Measurements from ENCODE around the gene ZNF804A. TPM values are rescaled to one million over a fixed set of nuclear protein-coding genes. Genes with fewer than 3 reads are reported as not detected.

Gene ZNF804A
- total RNA-seq, 2 experiments from 2014 or later = not detected

GRCh38 chr2:184564092-184564491 is 34.2 kb upstream of the ZNF804A start:
- Histone ChIP-seq H3K27me3 (ENCODE audit: control insufficient read depth in 1 of 2, insufficient read depth in 2 of 2, low read length in 2 of 2) (no peaks in the 10 kb centered on the region), H3K4me3 (ENCODE audit: low read length) (no peak overlapping the region), H3K4me1 (ENCODE audit: insufficient read depth, low read length) (no peaks in the 10 kb centered on the region), H3K27ac (ENCODE audit: low read depth in 1 of 2, low read length in 2 of 2) (no peak overlapping the region), H3K36me3 (ENCODE audit: insufficient read depth, low read length) (no peaks in the 10 kb centered on the region), H3K9me3 (ENCODE audit: control insufficient read depth in 1 of 2, insufficient read depth in 1 of 2, low read length in 2 of 2) (peaks cover 10% of the 10 kb centered on the region in 2 experiments)
- POLR2A ChIA-PET = no interaction called here
- Mint-ChIP-seq H3K4me3 (no peak overlapping the region), H3K4me1 (ENCODE audit: low read depth) (no peaks in the 10 kb centered on the region), H3K27me3 (no peaks in the 10 kb centered on the region), H3K9me3 (peaks cover 15% of the 10 kb centered on the region), H3K36me3 (ENCODE audit: low read depth) (no peaks in the 10 kb centered on the region), H3K27ac (no peak overlapping the region)
- DNase-seq = no peak
- ATAC-seq (ENCODE audit: poor library complexity) = no peak
- TF ChIP-seq, protein P1, sequence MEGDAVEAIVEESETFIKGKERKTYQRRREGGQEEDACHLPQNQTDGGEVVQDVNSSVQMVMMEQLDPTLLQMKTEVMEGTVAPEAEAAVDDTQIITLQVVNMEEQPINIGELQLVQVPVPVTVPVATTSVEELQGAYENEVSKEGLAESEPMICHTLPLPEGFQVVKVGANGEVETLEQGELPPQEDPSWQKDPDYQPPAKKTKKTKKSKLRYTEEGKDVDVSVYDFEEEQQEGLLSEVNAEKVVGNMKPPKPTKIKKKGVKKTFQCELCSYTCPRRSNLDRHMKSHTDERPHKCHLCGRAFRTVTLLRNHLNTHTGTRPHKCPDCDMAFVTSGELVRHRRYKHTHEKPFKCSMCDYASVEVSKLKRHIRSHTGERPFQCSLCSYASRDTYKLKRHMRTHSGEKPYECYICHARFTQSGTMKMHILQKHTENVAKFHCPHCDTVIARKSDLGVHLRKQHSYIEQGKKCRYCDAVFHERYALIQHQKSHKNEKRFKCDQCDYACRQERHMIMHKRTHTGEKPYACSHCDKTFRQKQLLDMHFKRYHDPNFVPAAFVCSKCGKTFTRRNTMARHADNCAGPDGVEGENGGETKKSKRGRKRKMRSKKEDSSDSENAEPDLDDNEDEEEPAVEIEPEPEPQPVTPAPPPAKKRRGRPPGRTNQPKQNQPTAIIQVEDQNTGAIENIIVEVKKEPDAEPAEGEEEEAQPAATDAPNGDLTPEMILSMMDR (IDR thresholded peaks at IDR 0.05) = no peak
- CTCF ChIA-PET = no interaction called here
- intact Hi-C loops (cut with DNase I, micrococcal nuclease) = no loop called here

DNA sequence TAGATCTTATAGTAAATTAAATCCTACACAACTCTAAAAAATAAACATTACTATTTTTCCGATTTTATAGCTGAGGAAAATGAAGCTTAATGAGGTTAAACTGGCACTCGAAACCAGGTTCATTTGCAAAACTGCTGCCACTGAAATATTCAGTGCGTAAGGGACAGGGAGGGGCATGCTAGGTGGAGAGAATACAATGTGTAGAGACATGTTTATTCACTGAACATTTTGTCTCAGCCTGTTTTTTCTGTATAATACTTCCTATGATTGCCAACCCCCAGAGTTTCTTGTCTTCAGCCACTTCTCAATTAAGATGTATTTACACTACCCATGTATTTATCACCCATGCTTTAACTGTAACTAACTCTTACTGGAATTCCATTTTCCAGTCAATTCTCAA is 31.6 kb upstream of the ZNF804A start:
- no peak overlapping the region for H3K4me3 ChIP-seq (ENCODE audit: low read length)
- H3K4me3 Mint-ChIP-seq = no peak overlapping the region
- no peaks in the 10 kb centered on the region for H3K4me1 ChIP-seq (ENCODE audit: insufficient read depth, low read length)
- H3K27me3 Mint-ChIP-seq = no peaks in the 10 kb centered on the region
- ATAC-seq (ENCODE audit: poor library complexity) (no peak), DNase-seq (no peak)
- H3K9me3 ChIP-seq (ENCODE audit: control insufficient read depth in 1 of 2, insufficient read depth in 1 of 2, low read length in 2 of 2) = peaks cover 0 to 6% of the 10 kb centered on the region in 2 experiments
- TF ChIP-seq, protein P1 (IDR thresholded peaks at IDR 0.05) = no peak
- ChIA-PET POLR2A (no interaction called here), CTCF (no interaction called here)
- no peaks in the 10 kb centered on the region for H3K4me1 Mint-ChIP-seq (ENCODE audit: low read depth)
- no peak overlapping the region for H3K27ac Mint-ChIP-seq
- H3K27me3 ChIP-seq (ENCODE audit: control insufficient read depth in 1 of 2, insufficient read depth in 2 of 2, low read length in 2 of 2) = no peaks in the 10 kb centered on the region
- no peak overlapping the region for H3K27ac ChIP-seq (ENCODE audit: low read depth in 1 of 2, low read length in 2 of 2)
- no peaks in the 10 kb centered on the region for H3K36me3 Mint-ChIP-seq (ENCODE audit: low read depth)
- no peaks in the 10 kb centered on the region for H3K36me3 ChIP-seq (ENCODE audit: insufficient read depth, low read length)
- H3K9me3 Mint-ChIP-seq = peaks cover 11% of the 10 kb centered on the region
- intact Hi-C loops (cut with DNase I, micrococcal nuclease) = no loop called here

DNA sequence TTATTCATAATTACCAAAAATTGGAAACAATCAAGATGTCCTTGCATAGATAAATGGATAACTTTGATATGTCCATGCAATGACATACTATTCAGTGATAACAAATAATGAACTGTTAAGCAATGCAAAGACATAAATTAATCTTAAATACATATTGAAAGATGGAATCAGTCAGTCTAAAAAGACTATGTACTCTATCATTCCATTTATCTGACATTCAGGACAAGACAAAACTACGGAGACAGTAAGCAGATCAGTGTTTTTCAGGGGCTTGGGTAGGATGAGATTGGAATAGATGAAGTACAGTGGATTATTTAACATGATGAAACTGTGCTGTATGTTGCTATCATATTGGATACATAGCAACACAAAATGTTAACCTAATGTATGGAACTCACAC is 21.3 kb upstream of the ZNF804A start:
- ATAC-seq (ENCODE audit: poor library complexity) (no peak), DNase-seq (no peak)
- H3K27me3 ChIP-seq (ENCODE audit: control insufficient read depth in 1 of 2, insufficient read depth in 2 of 2, low read length in 2 of 2) = no peaks in the 10 kb centered on the region
- no peaks in the 10 kb centered on the region for H3K4me1 ChIP-seq (ENCODE audit: insufficient read depth, low read length)
- H3K27ac Mint-ChIP-seq = no peak overlapping the region
- no peaks in the 10 kb centered on the region for H3K9me3 ChIP-seq (ENCODE audit: control insufficient read depth in 1 of 2, insufficient read depth in 1 of 2, low read length in 2 of 2)
- no peaks in the 10 kb centered on the region for H3K36me3 Mint-ChIP-seq (ENCODE audit: low read depth)
- intact Hi-C loops (cut with DNase I, micrococcal nuclease) = no loop called here
- no peaks in the 10 kb centered on the region for H3K4me1 Mint-ChIP-seq (ENCODE audit: low read depth)
- H3K9me3 Mint-ChIP-seq = peaks cover 2% of the 10 kb centered on the region
- H3K4me3 Mint-ChIP-seq = no peak overlapping the region
- H3K4me3 ChIP-seq (ENCODE audit: low read length) = no peak overlapping the region
- no peaks in the 10 kb centered on the region for H3K27me3 Mint-ChIP-seq
- no peak overlapping the region for H3K27ac ChIP-seq (ENCODE audit: low read depth in 1 of 2, low read length in 2 of 2)
- TF ChIP-seq, protein P1 (IDR thresholded peaks at IDR 0.05) = no peak
- POLR2A ChIA-PET = no interaction called here
- CTCF ChIA-PET = no interaction called here
- H3K36me3 ChIP-seq (ENCODE audit: insufficient read depth, low read length) = no peaks in the 10 kb centered on the region
